HEK293 (cell line): ENCODE measurements around the gene EPHB1.

Experiments
- CTCF ChIA-PET: fragments of 350-600 bp; formaldehyde crosslinking; extraction: SDS; loops from one replicate; lab custom pipeline; 2021; ENCODE audit warnings: antibody characterized with exemption; lab: Yijun Ruan, JAX
- POLR2A ChIA-PET: fragments of 300-600 bp; formaldehyde crosslinking; extraction: SDS; loops from one replicate; lab custom pipeline; 2020; ENCODE audit warnings: antibody characterized with exemption, inconsistent platforms; lab: Yijun Ruan, JAX
- H3K27ac ChIP-seq: fragments of 200-500 bp; sonication (Bioruptor generic); 2 replicates; pipeline ENCODE4 v1.5.1; 2014; ENCODE audit warnings: low read depth, low read length, control low read depth, inconsistent platforms; ENCODE audit errors: extremely low read depth
- H3K36me3 ChIP-seq, 2 experiments: fragments of 200-500 bp in 1 of 2; sonication (Bioruptor generic) in 1 of 2; 1 replicate in 1 of 2; 2 replicates in 1 of 2; pipeline ENCODE4 v1.5.1; 2014 to 2017; ENCODE audit warnings: inconsistent platforms in 2 of 2, low read length in 2 of 2; ENCODE audit not compliant: control insufficient read depth in 2 of 2, insufficient read depth in 1 of 2
- H3K4me1 ChIP-seq: fragments of 200-500 bp; sonication (Bioruptor generic); 2 replicates; pipeline ENCODE4 v1.5.1; 2014; ENCODE audit warnings: mild to moderate bottlenecking, low read length, inconsistent platforms; ENCODE audit not compliant: control insufficient read depth, insufficient read depth
- H3K4me3 ChIP-seq: 2 replicates; pipeline ENCODE4 v1.5.1; 2011; ENCODE audit warnings: low read depth, mild to moderate bottlenecking, control low read depth, low read length, moderate library complexity
- H3K9me3 ChIP-seq: fragments of 200-500 bp; sonication (Bioruptor generic); 2 replicates; pipeline ENCODE4 v1.5.1; 2014; ENCODE audit warnings: low read depth, low read length, inconsistent platforms; ENCODE audit not compliant: control insufficient read depth, insufficient read depth
- GLIS2 ChIP-seq: fragments of 450-650 bp; formaldehyde crosslinking; IDR thresholded peaks from 2 replicates; pipeline ENCODE4 v1.5.1; 2016; ENCODE audit warnings: missing biosample characterization, missing genetic modification characterization
- KLF7 ChIP-seq: fragments of 450-650 bp; formaldehyde crosslinking; IDR thresholded peaks from 2 replicates; pipeline ENCODE4 v1.5.1; 2016; ENCODE audit warnings: missing biosample characterization, missing genetic modification characterization, borderline replicate concordance
- TCF7L2 ChIP-seq: IDR thresholded peaks from 2 replicates; pipeline ENCODE4 v1.6.1; 2011; ENCODE audit warnings: low read depth, mild to moderate bottlenecking, inconsistent platforms, low read length, moderate library complexity, borderline replicate concordance
- YY1 ChIP-seq: fragments of 450-650 bp; formaldehyde crosslinking; IDR thresholded peaks from 2 replicates; pipeline ENCODE4 v1.5.1; 2018; ENCODE audit warnings: missing biosample characterization, missing genetic modification characterization
- ZFHX2 ChIP-seq: fragments of 450-650 bp; formaldehyde crosslinking; conservative IDR thresholded peaks from 2 replicates; pipeline ENCODE4 v1.5.1; 2016; ENCODE audit warnings: missing biosample characterization, missing genetic modification characterization
- ZIC2 ChIP-seq: fragments of 450-650 bp; formaldehyde crosslinking; IDR thresholded peaks from 2 replicates; pipeline ENCODE4 v1.5.1; 2016; ENCODE audit warnings: missing biosample characterization, missing genetic modification characterization
- ZNF114 ChIP-seq: fragments of 450-650 bp; formaldehyde crosslinking; IDR thresholded peaks from 2 replicates; pipeline ENCODE4 v1.5.0; 2017; ENCODE audit warnings: missing biosample characterization, missing genetic modification characterization
- ZNF155 ChIP-seq: fragments of 450-650 bp; formaldehyde crosslinking; IDR thresholded peaks from 2 replicates; pipeline ENCODE4 v1.5.1; 2016; ENCODE audit warnings: missing biosample characterization, missing genetic modification characterization
- ZNF16 ChIP-seq: fragments of 450-650 bp; formaldehyde crosslinking; IDR thresholded peaks from 2 replicates; pipeline ENCODE4 v1.5.1; 2016; ENCODE audit warnings: low read depth, missing biosample characterization, missing genetic modification characterization
- ZNF19 ChIP-seq: fragments of 450-650 bp; formaldehyde crosslinking; IDR thresholded peaks from 2 replicates; pipeline ENCODE4; 2016; ENCODE audit warnings: missing biosample characterization, missing genetic modification characterization, low read depth
- ZNF214 ChIP-seq: fragments of 450-650 bp; formaldehyde crosslinking; IDR thresholded peaks from 2 replicates; pipeline ENCODE4 v1.5.1; 2017; ENCODE audit warnings: missing biosample characterization, mild to moderate bottlenecking, missing genetic modification characterization, borderline replicate concordance
- ZNF221 ChIP-seq: fragments of 450-650 bp; formaldehyde crosslinking; IDR thresholded peaks from 2 replicates; pipeline ENCODE4 v1.5.1; 2017; ENCODE audit warnings: missing biosample characterization, missing genetic modification characterization, borderline replicate concordance
- ZNF23 ChIP-seq: fragments of 450-650 bp; formaldehyde crosslinking; IDR thresholded peaks from 2 replicates; pipeline ENCODE4 v1.5.1; 2016; ENCODE audit warnings: missing biosample characterization, missing genetic modification characterization, borderline replicate concordance
- ZNF266 ChIP-seq: fragments of 450-650 bp; formaldehyde crosslinking; IDR thresholded peaks from 2 replicates; pipeline ENCODE4 v1.5.1; 2016; ENCODE audit warnings: missing biosample characterization, missing genetic modification characterization, low read depth
- ZNF311 ChIP-seq: fragments of 450-650 bp; formaldehyde crosslinking; IDR thresholded peaks from 2 replicates; pipeline ENCODE4 v1.5.1; 2017; ENCODE audit warnings: missing biosample characterization, missing genetic modification characterization, borderline replicate concordance
- ZNF324 ChIP-seq: fragments of 450-650 bp; formaldehyde crosslinking; IDR thresholded peaks from 2 replicates; pipeline ENCODE4 v1.5.1; 2016; ENCODE audit warnings: missing biosample characterization, missing genetic modification characterization
- ZNF335 ChIP-seq: fragments of 450-650 bp; formaldehyde crosslinking; conservative IDR thresholded peaks from 2 replicates; pipeline ENCODE4 v1.5.1; 2016; ENCODE audit warnings: missing biosample characterization, missing genetic modification characterization
- ZNF426 ChIP-seq: fragments of 450-650 bp; formaldehyde crosslinking; IDR thresholded peaks from 2 replicates; pipeline ENCODE4 v1.5.1; 2017; ENCODE audit warnings: missing biosample characterization, missing genetic modification characterization, mild to moderate bottlenecking, inconsistent platforms, moderate library complexity
- ZNF433 ChIP-seq: fragments of 450-650 bp; formaldehyde crosslinking; IDR thresholded peaks from 2 replicates; pipeline ENCODE4 v1.5.1; 2016; ENCODE audit warnings: missing biosample characterization, missing genetic modification characterization, low read depth
- ZNF488 ChIP-seq: fragments of 450-650 bp; formaldehyde crosslinking; IDR thresholded peaks from 2 replicates; pipeline ENCODE4 v1.5.1; 2016; ENCODE audit warnings: missing biosample characterization, missing genetic modification characterization
- ZNF560 ChIP-seq: fragments of 450-650 bp; formaldehyde crosslinking; IDR thresholded peaks from 2 replicates; pipeline ENCODE4 v1.5.1; 2017; ENCODE audit warnings: missing biosample characterization, missing genetic modification characterization, borderline replicate concordance
- ZNF621 ChIP-seq: fragments of 450-650 bp; formaldehyde crosslinking; IDR thresholded peaks from 2 replicates; pipeline ENCODE4 v1.5.1; 2017; ENCODE audit warnings: missing biosample characterization, missing genetic modification characterization
- ZNF670 ChIP-seq: fragments of 450-650 bp; formaldehyde crosslinking; IDR thresholded peaks from 2 replicates; pipeline ENCODE4 v1.5.1; 2016; ENCODE audit warnings: missing biosample characterization, missing genetic modification characterization, low read depth
- ZSCAN18 ChIP-seq: fragments of 450-650 bp; formaldehyde crosslinking; IDR thresholded peaks from 2 replicates; pipeline ENCODE4 v1.5.1; 2016; ENCODE audit warnings: missing biosample characterization, missing genetic modification characterization
- ZSCAN23 ChIP-seq: fragments of 450-650 bp; formaldehyde crosslinking; IDR thresholded peaks from 2 replicates; pipeline ENCODE4 v1.5.1; 2016; ENCODE audit warnings: missing biosample characterization, missing genetic modification characterization
- TF ChIP-seq, protein P1 (sequence below): fragments of 450-650 bp; formaldehyde crosslinking; IDR thresholded peaks from 2 replicates; pipeline ENCODE4 v1.5.0; 2017; ENCODE audit warnings: missing biosample characterization, missing genetic modification characterization, borderline replicate concordance
- TF ChIP-seq, protein P2 (sequence below): fragments of 450-650 bp; formaldehyde crosslinking; IDR thresholded peaks from 2 replicates; pipeline ENCODE4 v1.5.1; 2016; ENCODE audit warnings: missing biosample characterization, missing genetic modification characterization
- TF ChIP-seq, protein P3 (sequence below): fragments of 450-650 bp; formaldehyde crosslinking; conservative IDR thresholded peaks from 2 replicates; pipeline ENCODE4 v1.5.1; 2016; ENCODE audit warnings: low read depth, missing biosample characterization, missing genetic modification characterization

EPHB1 gene

GRCh38 chr3:134892326-134892725, 97.3 kb downstream of the EPHB1 start:
- Histone ChIP-seq H3K4me1 (no peaks in the 10 kb centered on the region), H3K27ac (no peak overlapping the region)
- CTCF ChIA-PET: interaction anchor here (0.6 kb wide), 1 partner anchor 102 kb away, joined by 3 read pairs; no protein-coding TSS in a partner anchor
- TF ChIP-seq GLIS2 (no peak), TCF7L2 (no peak), ZSCAN18 (no peak), KLF7 (tag by site-specific recombination) (no peak), ZNF311 (tag by site-specific recombination) (no peak), ZNF16 (tag by site-specific recombination) (no peak), ZSCAN23 (no peak), ZNF324 (tag by site-specific recombination) (no peak), ZNF221 (tag by site-specific recombination) (no peak), ZNF621 (tag by site-specific recombination) (no peak), ZIC2 (no peak), ZNF488 (tag by site-specific recombination) (no peak), ZNF433 (no peak), ZFHX2 (no peak), ZNF266 (no peak), ZNF23 (tag by site-specific recombination) (no peak), YY1 (tag by site-specific recombination) (no peak), ZNF426 (tag by site-specific recombination) (no peak), ZNF155 (no peak)
- TF ChIP-seq, protein P1, sequence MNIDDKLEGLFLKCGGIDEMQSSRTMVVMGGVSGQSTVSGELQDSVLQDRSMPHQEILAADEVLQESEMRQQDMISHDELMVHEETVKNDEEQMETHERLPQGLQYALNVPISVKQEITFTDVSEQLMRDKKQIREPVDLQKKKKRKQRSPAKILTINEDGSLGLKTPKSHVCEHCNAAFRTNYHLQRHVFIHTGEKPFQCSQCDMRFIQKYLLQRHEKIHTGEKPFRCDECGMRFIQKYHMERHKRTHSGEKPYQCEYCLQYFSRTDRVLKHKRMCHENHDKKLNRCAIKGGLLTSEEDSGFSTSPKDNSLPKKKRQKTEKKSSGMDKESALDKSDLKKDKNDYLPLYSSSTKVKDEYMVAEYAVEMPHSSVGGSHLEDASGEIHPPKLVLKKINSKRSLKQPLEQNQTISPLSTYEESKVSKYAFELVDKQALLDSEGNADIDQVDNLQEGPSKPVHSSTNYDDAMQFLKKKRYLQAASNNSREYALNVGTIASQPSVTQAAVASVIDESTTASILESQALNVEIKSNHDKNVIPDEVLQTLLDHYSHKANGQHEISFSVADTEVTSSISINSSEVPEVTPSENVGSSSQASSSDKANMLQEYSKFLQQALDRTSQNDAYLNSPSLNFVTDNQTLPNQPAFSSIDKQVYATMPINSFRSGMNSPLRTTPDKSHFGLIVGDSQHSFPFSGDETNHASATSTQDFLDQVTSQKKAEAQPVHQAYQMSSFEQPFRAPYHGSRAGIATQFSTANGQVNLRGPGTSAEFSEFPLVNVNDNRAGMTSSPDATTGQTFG: no peak
- TF ChIP-seq, all 188 proteins: peak for 0
- no peaks in the 10 kb centered on the region for H3K9me3 ChIP-seq
- H3K36me3 ChIP-seq: no peaks in the 10 kb centered on the region
- H3K4me3 ChIP-seq: no peak overlapping the region
- POLR2A ChIA-PET: no interaction called here

DNA sequence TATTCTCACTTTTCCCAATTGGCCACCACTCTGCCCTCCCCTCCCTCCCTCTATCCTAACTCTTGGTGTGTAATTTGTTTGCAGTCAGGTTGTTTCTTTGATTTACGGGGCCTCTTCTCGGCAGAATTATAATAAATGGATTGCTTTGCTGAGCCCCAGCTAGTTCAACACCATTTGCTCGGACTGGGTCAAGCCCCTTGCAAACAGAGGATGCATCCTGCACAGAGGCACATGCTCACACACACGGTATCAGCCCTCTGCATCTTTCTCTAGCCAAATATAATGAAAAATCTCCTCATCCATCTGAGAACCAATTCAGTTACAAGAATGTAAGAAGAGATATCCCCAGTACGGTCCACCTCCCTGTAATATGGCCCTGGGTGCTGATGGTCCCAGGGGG, 97.7 kb downstream of the EPHB1 start:
- no peaks in the 10 kb centered on the region for H3K36me3 ChIP-seq
- H3K4me3 ChIP-seq: no peak overlapping the region
- ChIA-PET CTCF (no interaction called here), POLR2A (no interaction called here)
- H3K4me1 ChIP-seq: no peaks in the 10 kb centered on the region
- H3K9me3 ChIP-seq: no peaks in the 10 kb centered on the region
- H3K27ac ChIP-seq: no peak overlapping the region
- TF ChIP-seq ZNF19 (tag by site-specific recombination) (no peak), ZNF560 (tag by site-specific recombination) (no peak), ZNF335 (tag by site-specific recombination) (no peak), ZNF214 (no peak), ZNF670 (tag by site-specific recombination) (no peak), ZNF114 (tag by site-specific recombination) (no peak)
- TF ChIP-seq, protein P2, sequence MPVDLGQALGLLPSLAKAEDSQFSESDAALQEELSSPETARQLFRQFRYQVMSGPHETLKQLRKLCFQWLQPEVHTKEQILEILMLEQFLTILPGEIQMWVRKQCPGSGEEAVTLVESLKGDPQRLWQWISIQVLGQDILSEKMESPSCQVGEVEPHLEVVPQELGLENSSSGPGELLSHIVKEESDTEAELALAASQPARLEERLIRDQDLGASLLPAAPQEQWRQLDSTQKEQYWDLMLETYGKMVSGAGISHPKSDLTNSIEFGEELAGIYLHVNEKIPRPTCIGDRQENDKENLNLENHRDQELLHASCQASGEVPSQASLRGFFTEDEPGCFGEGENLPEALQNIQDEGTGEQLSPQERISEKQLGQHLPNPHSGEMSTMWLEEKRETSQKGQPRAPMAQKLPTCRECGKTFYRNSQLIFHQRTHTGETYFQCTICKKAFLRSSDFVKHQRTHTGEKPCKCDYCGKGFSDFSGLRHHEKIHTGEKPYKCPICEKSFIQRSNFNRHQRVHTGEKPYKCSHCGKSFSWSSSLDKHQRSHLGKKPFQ (tag by site-specific recombination): no peak
- TF ChIP-seq, protein P3, sequence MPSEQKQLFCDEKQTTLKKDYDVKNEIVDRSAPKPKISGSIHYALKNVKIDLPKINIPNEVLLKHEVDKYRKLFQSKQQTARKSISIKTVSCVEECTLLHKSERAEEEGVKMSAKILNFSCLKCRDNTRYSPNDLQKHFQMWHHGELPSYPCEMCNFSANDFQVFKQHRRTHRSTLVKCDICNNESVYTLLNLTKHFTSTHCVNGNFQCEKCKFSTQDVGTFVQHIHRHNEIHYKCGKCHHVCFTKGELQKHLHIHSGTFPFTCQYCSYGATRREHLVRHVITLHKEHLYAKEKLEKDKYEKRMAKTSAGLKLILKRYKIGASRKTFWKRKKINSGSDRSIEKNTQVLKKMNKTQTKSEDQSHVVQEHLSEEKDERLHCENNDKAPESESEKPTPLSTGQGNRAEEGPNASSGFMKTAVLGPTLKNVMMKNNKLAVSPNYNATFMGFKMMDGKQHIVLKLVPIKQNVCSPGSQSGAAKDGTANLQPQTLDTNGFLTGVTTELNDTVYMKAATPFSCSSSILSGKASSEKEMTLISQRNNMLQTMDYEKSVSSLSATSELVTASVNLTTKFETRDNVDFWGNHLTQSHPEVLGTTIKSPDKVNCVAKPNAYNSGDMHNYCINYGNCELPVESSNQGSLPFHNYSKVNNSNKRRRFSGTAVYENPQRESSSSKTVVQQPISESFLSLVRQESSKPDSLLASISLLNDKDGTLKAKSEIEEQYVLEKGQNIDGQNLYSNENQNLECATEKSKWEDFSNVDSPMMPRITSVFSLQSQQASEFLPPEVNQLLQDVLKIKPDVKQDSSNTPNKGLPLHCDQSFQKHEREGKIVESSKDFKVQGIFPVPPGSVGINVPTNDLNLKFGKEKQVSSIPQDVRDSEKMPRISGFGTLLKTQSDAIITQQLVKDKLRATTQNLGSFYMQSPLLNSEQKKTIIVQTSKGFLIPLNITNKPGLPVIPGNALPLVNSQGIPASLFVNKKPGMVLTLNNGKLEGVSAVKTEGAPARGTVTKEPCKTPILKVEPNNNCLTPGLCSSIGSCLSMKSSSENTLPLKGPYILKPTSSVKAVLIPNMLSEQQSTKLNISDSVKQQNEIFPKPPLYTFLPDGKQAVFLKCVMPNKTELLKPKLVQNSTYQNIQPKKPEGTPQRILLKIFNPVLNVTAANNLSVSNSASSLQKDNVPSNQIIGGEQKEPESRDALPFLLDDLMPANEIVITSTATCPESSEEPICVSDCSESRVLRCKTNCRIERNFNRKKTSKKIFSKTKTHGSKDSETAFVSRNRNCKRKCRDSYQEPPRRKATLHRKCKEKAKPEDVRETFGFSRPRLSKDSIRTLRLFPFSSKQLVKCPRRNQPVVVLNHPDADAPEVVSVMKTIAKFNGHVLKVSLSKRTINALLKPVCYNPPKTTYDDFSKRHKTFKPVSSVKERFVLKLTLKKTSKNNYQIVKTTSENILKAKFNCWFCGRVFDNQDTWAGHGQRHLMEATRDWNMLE (tag by site-specific recombination): no peak
